AG04449 (cell line): ENCODE data around the gene PARD3B.

Experiments
- CTCF ChIA-PET: fragments of 350-600 bp; formaldehyde crosslinking; extraction: SDS; loops from one replicate; lab custom pipeline; 2021; ENCODE audit warnings: antibody characterized with exemption; lab: Yijun Ruan, JAX
- POLR2A ChIA-PET: fragments of 400-600, 350-600 bp; formaldehyde crosslinking; extraction: SDS; loops from one replicate; lab custom pipeline; 2020; ENCODE audit warnings: antibody characterized with exemption, inconsistent platforms; lab: Yijun Ruan, JAX
- DNase-seq: peaks from one replicate; pipeline ENCODE4 v3.0.0-alpha.2; 2010; ENCODE audit warnings: low read depth, low spot score
- H3K4me3 ChIP-seq: 2 replicates; pipeline ENCODE4 v1.5.1; 2011; ENCODE audit warnings: low read depth, mild to moderate bottlenecking, control low read depth, low read length
- TF ChIP-seq, protein P1 (sequence below): IDR thresholded peaks from one replicate; pipeline ENCODE4 v1.5.1; 2011; ENCODE audit warnings: mild to moderate bottlenecking, moderate library complexity, low read length, control low read depth, inconsistent platforms; ENCODE audit not compliant: insufficient read depth; ENCODE audit errors: missing control alignments

PARD3B gene

DNA sequence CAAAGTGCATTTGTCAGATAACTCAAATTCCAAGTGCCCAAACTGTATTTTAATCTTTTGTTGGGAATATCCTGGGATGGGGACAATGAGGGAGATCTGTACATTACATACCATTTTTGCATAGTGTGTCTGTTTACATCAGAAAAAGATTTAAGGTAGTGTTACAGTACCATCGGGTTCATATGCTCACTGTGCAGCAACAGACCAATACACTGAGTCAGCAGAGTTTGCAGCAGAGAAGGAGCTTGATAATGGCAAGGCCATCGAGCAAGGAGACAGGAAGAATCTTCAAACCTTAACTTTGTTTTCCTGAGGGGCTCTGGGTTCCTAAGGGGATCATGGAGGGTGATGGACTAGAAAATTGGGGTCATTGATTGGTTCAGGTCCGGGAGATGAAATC is 399.7 kb downstream of the PARD3B start:
- ChIA-PET POLR2A (no interaction called here), CTCF (no interaction called here)
- TF ChIP-seq, protein P1, sequence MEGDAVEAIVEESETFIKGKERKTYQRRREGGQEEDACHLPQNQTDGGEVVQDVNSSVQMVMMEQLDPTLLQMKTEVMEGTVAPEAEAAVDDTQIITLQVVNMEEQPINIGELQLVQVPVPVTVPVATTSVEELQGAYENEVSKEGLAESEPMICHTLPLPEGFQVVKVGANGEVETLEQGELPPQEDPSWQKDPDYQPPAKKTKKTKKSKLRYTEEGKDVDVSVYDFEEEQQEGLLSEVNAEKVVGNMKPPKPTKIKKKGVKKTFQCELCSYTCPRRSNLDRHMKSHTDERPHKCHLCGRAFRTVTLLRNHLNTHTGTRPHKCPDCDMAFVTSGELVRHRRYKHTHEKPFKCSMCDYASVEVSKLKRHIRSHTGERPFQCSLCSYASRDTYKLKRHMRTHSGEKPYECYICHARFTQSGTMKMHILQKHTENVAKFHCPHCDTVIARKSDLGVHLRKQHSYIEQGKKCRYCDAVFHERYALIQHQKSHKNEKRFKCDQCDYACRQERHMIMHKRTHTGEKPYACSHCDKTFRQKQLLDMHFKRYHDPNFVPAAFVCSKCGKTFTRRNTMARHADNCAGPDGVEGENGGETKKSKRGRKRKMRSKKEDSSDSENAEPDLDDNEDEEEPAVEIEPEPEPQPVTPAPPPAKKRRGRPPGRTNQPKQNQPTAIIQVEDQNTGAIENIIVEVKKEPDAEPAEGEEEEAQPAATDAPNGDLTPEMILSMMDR, result no peak
- DNase-seq, result no peak
- no peak overlapping the region for H3K4me3 ChIP-seq

- TF ChIP-seq, protein P1, result no peak
- no peak overlapping the region for H3K4me3 ChIP-seq
- ChIA-PET CTCF (no interaction called here), POLR2A (no interaction called here)
- DNase-seq, result no peak
Measured at GRCh38 chr2:204945376-204945775, 400.1 kb downstream of the PARD3B start.

DNA sequence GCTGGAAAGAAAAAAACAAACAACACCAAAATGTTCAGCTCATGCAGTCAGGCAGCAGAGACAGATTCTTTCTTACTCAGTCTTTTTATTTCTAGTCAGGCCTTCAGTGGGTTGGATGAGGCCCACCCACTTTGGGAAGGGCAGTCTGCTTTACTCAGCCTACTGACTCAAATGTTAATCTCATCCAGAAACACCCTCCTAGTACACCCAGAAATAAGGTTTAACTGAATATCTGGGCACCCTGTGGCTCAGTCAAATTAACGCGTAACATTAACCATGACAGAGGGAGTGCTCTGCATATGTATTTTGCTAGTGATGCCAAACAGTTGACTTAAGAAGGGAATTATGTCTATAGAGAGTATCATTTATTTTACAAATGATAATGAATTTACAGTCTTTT is 401.6 kb downstream of the PARD3B start:
- no peak overlapping the region for H3K4me3 ChIP-seq
- ChIA-PET CTCF (no interaction called here), POLR2A (no interaction called here)
- TF ChIP-seq, protein P1, result no peak
- DNase-seq, result no peak

DNA sequence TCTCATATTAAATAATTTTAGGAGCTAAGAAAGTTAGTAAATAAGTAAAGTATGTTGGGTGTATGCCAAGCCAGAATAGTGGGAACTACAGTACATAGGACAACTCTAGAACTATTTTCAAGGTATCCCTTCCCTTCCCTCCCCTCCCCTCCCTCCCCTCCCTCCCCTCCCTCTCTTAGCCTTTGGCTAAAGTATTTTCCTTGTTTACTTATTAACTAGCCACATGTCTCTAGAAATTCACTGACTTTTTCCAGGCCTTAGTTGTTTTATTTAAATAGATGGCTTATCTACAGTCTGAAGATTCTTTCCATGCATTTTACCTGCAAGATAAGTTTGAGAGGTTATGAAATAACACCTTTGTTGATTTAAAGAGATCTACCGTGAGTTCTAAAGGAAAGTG is 402.1 kb downstream of the PARD3B start:
- DNase-seq, result no peak
- ChIA-PET POLR2A (no interaction called here), CTCF (no interaction called here)
- TF ChIP-seq, protein P1, result no peak
- no peak overlapping the region for H3K4me3 ChIP-seq

GRCh38 chr2:204948024-204948763 is 402.9 kb downstream of the PARD3B start:
- no peak for DNase-seq
- no peak overlapping the region for H3K4me3 ChIP-seq
- TF ChIP-seq, protein P1, result no peak
- ChIA-PET CTCF (no interaction called here), POLR2A (no interaction called here)

DNA sequence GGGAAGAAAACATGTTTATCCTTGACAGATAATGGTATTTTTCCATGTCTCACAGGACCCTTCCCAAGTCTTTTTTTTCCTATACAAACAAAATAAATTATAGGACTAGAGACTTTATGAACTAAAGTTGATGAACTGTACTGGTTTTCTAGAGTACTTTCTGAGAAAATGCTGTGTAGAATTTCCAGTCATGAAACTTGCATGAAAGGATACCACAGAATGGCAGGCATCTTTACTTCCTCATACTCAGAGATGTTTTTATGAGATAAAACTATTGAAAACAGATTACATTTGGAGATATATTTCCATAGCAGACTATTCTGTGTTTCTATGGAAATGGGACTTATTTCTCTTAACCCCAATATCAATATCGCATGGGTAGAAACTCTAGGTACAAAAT is 403.5 kb downstream of the PARD3B start:
- TF ChIP-seq, protein P1, result no peak
- CTCF ChIA-PET, result no interaction called here
- no peak for DNase-seq
- POLR2A ChIA-PET, result no interaction called here
- no peak overlapping the region for H3K4me3 ChIP-seq
